Stimulated activated CD4-positive, alpha-beta T cell treated with anti-CD3 and anti-CD28 coated beads, TNF-alpha, amount 100 ng/mL, for 48 hours (primary cell): ENCODE results near the gene ING4.

Source experiments
- DNase-seq, 3 donors: peaks; one replicate each; pipeline ENCODE4 v3.0.0-alpha.2; 2020; ENCODE audit warnings: low read depth in 3 of 3

The ING4 gene

GRCh38 chr12:6635856-6636531 is 26.9 kb downstream of the ING4 start, which contains the start of gene LPAR5:
Gene LPAR5 (minus strand): TSS chr12:6635959. CDS start chr12:6621248, 14,711 bp downstream.
- no peak for DNase-seq

- peak in 1 of 3 donors; percentile 49 for DNase-seq
These were observed 27.5 kb downstream of the ING4 start for GRCh38 chr12:6635375-6635855.

GRCh38 chr12:6632026-6632983 is 30.6 kb downstream of the ING4 start:
- no peak for DNase-seq

- no peak for DNase-seq
These were observed 31.4 kb downstream of the ING4 start for GRCh38 chr12:6631549-6631961.

- DNase-seq: no peak
These were observed 32.2 kb downstream of the ING4 start for GRCh38 chr12:6630736-6631135.

- no peak for DNase-seq
These were observed 35.3 kb downstream of the ING4 start for GRCh38 chr12:6627616-6628015.

GRCh38 chr12:6626654-6627283 is 36.1 kb downstream of the ING4 start:
- DNase-seq: no peak

- DNase-seq: no peak
These were observed 42.0 kb downstream of the ING4 start for GRCh38 chr12:6620885-6621274.

GRCh38 chr12:6620137-6620884 is 42.6 kb downstream of the ING4 start:
- DNase-seq: no peak

- DNase-seq: no peak
These were observed 44.3 kb downstream of the ING4 start for GRCh38 chr12:6618483-6619225.

- no peak for DNase-seq
These were observed 47.1 kb downstream of the ING4 start for GRCh38 chr12:6615802-6616201.

GRCh38 chr12:6614513-6615172 is 48.3 kb downstream of the ING4 start:
- no peak for DNase-seq

GRCh38 chr12:6613776-6614512 is 49.0 kb downstream of the ING4 start:
- no peak for DNase-seq

GRCh38 chr12:6613015-6613775 is 49.7 kb downstream of the ING4 start:
- DNase-seq: no peak

- no peak for DNase-seq
These were observed 50.3 kb downstream of the ING4 start for GRCh38 chr12:6612652-6613014.

GRCh38 chr12:6612247-6612646 is 50.7 kb downstream of the ING4 start:
- DNase-seq: no peak

GRCh38 chr12:6608592-6609281 is 54.2 kb downstream of the ING4 start:
- no peak for DNase-seq
